GM13977 (cell line): Measurements from ENCODE around the gene SLC48A1.

ENCODE experiments used
- DNase-seq: peaks from one replicate; pipeline ENCODE4 v3.0.0; 2012; ENCODE audit warnings: low spot score
- in situ Hi-C: fragments of 300-500 bp; cut with MboI; formaldehyde crosslinking; loops from one replicate; pipeline ENCODE4 v1.12.0; 2022; ENCODE audit warnings: low sequenced_read_pairs, low pct_unique_long_range_greater_than_20kb, mixed read lengths, inconsistent platforms; ENCODE audit not compliant: unreplicated experiment
- TF ChIP-seq, protein P1 (sequence below): IDR thresholded peaks from 2 replicates; pipeline ENCODE4 v1.5.1; 2012; ENCODE audit warnings: mild to moderate bottlenecking, control low read depth; ENCODE audit not compliant: insufficient read depth; ENCODE audit errors: extremely low read depth, missing control alignments

The SLC48A1 gene

GRCh38 chr12:47746523-47746922 lies 26.5 kb upstream of the SLC48A1 start:
- TF ChIP-seq, protein P1, sequence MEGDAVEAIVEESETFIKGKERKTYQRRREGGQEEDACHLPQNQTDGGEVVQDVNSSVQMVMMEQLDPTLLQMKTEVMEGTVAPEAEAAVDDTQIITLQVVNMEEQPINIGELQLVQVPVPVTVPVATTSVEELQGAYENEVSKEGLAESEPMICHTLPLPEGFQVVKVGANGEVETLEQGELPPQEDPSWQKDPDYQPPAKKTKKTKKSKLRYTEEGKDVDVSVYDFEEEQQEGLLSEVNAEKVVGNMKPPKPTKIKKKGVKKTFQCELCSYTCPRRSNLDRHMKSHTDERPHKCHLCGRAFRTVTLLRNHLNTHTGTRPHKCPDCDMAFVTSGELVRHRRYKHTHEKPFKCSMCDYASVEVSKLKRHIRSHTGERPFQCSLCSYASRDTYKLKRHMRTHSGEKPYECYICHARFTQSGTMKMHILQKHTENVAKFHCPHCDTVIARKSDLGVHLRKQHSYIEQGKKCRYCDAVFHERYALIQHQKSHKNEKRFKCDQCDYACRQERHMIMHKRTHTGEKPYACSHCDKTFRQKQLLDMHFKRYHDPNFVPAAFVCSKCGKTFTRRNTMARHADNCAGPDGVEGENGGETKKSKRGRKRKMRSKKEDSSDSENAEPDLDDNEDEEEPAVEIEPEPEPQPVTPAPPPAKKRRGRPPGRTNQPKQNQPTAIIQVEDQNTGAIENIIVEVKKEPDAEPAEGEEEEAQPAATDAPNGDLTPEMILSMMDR = no peak
- no peak for DNase-seq
- in situ Hi-C loops = loop anchor here (25.0 kb wide), 1 partner anchor 416 kb away; the partner anchor contains the start of gene ASB8

- TF ChIP-seq, protein P1 = no peak
- DNase-seq = no peak
- in situ Hi-C loops = loop anchor here (25.0 kb wide), 1 partner anchor 415 kb away; the partner anchor contains the start of gene ASB8
These were observed 25.9 kb upstream of the SLC48A1 start for GRCh38 chr12:47747126-47747525.

GRCh38 chr12:47747596-47748506 lies 25.2 kb upstream of the SLC48A1 start:
- in situ Hi-C loops = loop anchor here (25.0 kb wide), 1 partner anchor 414 kb away; the partner anchor contains the start of gene ASB8
- TF ChIP-seq, protein P1 = no peak
- DNase-seq = no peak

DNA sequence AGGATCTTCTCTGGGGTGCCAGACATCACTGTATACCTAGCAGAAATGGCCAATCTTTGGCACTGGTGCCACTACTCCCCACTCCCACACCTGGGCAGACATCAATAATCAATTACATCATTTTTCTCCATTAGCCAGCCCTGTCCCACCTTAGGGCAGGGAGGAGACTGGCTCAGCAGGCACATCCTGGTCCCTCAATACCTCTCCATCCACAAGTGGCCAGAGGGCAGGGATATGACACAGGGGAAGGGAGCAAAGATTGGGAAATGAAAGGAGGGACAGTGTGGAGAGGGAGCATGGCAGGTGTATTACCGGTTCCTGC lies 24.6 kb upstream of the SLC48A1 start:
- in situ Hi-C loops = loop anchor here (25.0 kb wide), 1 partner anchor 414 kb away; the partner anchor contains the start of gene ASB8

DNA sequence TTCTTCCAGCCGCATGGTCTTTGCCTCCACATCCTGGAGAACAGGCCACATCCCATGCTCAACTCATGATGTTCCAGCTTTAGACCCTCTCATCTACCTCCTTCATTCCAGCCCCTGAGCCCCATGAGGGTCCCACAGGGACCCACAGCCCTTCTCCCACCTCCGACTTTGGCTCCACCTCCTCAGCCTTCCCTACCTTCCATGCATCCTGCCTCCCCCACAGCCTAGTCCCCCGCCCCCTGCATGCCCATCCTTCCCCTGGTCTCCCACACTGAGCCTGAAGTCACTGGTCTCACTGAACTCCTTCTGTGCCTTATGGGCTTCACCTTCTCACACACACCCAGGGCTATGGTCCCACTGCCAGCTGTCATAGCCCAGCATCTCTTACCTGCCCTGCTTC lies 24.1 kb upstream of the SLC48A1 start:
- in situ Hi-C loops = loop anchor here (25.0 kb wide), 1 partner anchor 413 kb away; the partner anchor contains the start of gene ASB8
- TF ChIP-seq, protein P1 = no peak
- DNase-seq = no peak

More for the DNA sequence above, 24.6 kb upstream of the SLC48A1 start:
- no peak for DNase-seq
- TF ChIP-seq, protein P1 = no peak

- TF ChIP-seq, protein P1 = no peak
- no peak for DNase-seq
- in situ Hi-C loops = no loop called here
These were observed 22.7 kb upstream of the SLC48A1 start for GRCh38 chr12:47750229-47750798.
